GM13977 (cell line): ENCODE results near the gene SLC12A6.

Source experiments
- DNase-seq: peaks from one replicate; pipeline ENCODE4 v3.0.0; 2012; ENCODE audit warnings: low spot score
- CTCF ChIP-seq: IDR thresholded peaks from 2 replicates; pipeline ENCODE4 v1.5.1; 2012; ENCODE audit warnings: mild to moderate bottlenecking, control low read depth; ENCODE audit not compliant: insufficient read depth; ENCODE audit errors: extremely low read depth, missing control alignments
- in situ Hi-C: fragments of 300-500 bp; cut with MboI; formaldehyde crosslinking; loops from one replicate; pipeline ENCODE4 v1.12.0; 2022; ENCODE audit warnings: low sequenced_read_pairs, low pct_unique_long_range_greater_than_20kb, mixed read lengths, inconsistent platforms; ENCODE audit not compliant: unreplicated experiment

SLC12A6 gene

DNA sequence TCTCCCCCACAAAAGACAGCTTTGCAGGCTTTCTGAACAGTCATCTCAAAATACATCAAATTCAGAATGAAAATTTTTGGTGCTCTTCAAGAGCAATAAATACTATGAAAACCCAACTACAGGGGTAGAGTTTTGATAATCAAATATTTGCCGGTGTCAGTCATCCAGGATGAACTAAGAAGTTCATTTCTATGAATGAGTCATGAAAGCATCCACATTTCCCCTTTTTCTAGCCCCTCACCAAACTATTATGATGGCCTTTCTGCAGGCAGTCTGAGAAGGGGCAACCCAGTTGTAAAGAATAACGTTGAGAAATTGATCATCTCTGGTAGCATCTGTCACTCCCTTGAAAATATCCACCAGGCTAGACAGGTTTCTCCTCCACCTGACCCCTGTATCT is 32.5 kb upstream of the SLC12A6 start:
- TF ChIP-seq CTCF: no peak

GRCh38 chr15:34367101-34368081 is 29.8 kb upstream of the SLC12A6 start, which contains the start of gene LPCAT4:
Gene LPCAT4, minus strand, starts transcription at chr15:34367196. Its CDS starts 96 bp downstream, at chr15:34367100.
- in situ Hi-C loops: loop anchor here (25.0 kb wide), 1 partner anchor 220 kb away; the partner anchor contains the start of gene GOLGA8B
- peak; percentile 96 for TF ChIP-seq CTCF
- peak; percentile 98 for DNase-seq

More for the DNA sequence above, 32.5 kb upstream of the SLC12A6 start:
- peak; percentile 36 for DNase-seq
- in situ Hi-C loops: loop anchor here (25.0 kb wide), 1 partner anchor 217 kb away; the partner anchor contains the start of gene GOLGA8B

GRCh38 chr15:34366271-34367065 is 28.9 kb upstream of the SLC12A6 start:
- DNase-seq: peak; percentile 66
- in situ Hi-C loops: loop anchor here (25.0 kb wide), 1 partner anchor 221 kb away; the partner anchor contains the start of gene GOLGA8B
- TF ChIP-seq CTCF: no peak

DNA sequence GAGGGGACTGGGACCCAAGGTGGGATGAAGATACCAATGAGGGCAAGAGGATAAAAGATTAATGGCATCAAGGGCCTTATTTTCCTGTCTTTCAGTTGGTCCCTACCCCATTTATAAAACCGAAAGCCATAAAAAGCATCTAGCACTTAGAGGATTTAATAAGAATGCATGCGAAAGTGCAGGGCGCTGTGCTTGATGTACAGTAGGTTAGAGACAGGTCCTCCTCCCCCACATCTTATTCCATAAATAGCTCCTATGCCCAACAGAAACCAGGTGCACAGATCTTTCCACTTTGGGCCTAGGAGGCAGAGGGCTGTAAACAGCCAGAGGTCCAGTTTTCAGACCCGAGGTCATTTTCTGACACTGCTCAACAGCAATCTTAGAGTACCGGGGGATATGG is 28.3 kb upstream of the SLC12A6 start:
- no peak for DNase-seq
- in situ Hi-C loops: loop anchor here (25.0 kb wide), 1 partner anchor 221 kb away; the partner anchor contains the start of gene GOLGA8B
- no peak for TF ChIP-seq CTCF

GRCh38 chr15:34365091-34365825 is 27.7 kb upstream of the SLC12A6 start:
- in situ Hi-C loops: loop anchor here (25.0 kb wide), 1 partner anchor 222 kb away; the partner anchor contains the start of gene GOLGA8B

More at GRCh38 chr15:34365091-34365825, 27.7 kb upstream of the SLC12A6 start:
- DNase-seq: peak; percentile 63
- no peak for TF ChIP-seq CTCF
